GM18517 (cell line): ENCODE data around the gene FCRLB.
A peak's percentile ranks its signal among the peaks of the same experiment; 100 is the strongest.
"Not testable (repeated sequence)": the region's sequence is repeated elsewhere in the genome, so short reads cannot be mapped to it uniquely, and the experiment has no call there.

Experiments used
- ATAC-seq: cut with Tn5 transposase; IDR thresholded peaks from one replicate; pipeline ENCODE4 v1.9.1; 2021; ENCODE audit warnings: mild to moderate bottlenecking, moderate library complexity; ENCODE audit not compliant: unreplicated experiment

FCRLB gene

GRCh38 chr1:161720956-161721737 lies at the start of gene FCRLB:
Gene FCRLB (plus strand): TSS chr1:161721544. CDS start chr1:161722673, 1,129 bp downstream.
- ATAC-seq, result no peak

GRCh38 chr1:161673437-161673836 lies 47.9 kb upstream of the FCRLB start:
- not testable (repeated sequence) for ATAC-seq

DNA sequence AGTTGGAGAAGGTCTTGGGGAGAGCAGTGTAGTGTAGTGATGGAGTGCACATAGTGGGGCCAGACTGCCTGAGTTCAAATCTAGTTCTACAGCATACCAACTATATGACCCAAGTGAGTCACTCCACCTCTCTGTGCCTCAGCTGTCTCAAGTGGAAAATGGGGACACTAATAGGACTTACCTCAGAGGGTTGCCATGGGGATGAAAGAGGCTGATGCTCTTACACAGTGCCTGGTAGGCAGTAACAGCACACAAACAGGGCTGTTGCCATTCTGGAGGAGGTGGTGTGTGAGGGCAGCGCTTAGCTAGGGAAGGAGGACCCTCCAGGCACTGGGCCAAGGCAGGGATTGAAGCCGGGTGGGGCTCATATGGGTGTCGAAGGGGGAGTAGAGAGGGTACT lies 46.9 kb upstream of the FCRLB start:
- not testable (repeated sequence) for ATAC-seq

- ATAC-seq, result not testable (repeated sequence)
Observed at GRCh38 chr1:161674908-161675307, 46.4 kb upstream of the FCRLB start.

- ATAC-seq, result no peak
Observed at GRCh38 chr1:161676441-161676840, 44.9 kb upstream of the FCRLB start.

- no peak for ATAC-seq
Observed at GRCh38 chr1:161676958-161677689, 44.2 kb upstream of the FCRLB start.

DNA sequence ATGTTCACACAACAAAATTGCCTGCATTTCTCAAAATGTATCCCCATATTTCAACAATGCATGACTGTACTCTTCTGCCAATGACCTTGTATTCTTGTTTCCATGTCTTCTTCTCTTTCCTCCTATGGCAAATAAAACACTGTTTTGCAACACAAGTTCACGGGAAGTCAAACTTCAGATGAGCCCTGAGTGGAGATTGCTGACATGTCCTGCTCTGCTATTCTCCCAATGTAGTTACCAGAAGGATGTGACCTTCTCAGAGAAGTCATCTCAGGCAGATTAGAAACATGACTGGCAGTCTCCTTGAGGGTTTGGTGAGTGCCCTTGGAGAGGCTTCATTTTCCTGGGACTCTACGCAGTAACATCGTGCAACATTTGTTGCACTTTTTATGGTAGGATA lies 42.8 kb upstream of the FCRLB start:
- no peak for ATAC-seq

- no peak for ATAC-seq
Observed at GRCh38 chr1:161681879-161682278, 39.5 kb upstream of the FCRLB start.

DNA sequence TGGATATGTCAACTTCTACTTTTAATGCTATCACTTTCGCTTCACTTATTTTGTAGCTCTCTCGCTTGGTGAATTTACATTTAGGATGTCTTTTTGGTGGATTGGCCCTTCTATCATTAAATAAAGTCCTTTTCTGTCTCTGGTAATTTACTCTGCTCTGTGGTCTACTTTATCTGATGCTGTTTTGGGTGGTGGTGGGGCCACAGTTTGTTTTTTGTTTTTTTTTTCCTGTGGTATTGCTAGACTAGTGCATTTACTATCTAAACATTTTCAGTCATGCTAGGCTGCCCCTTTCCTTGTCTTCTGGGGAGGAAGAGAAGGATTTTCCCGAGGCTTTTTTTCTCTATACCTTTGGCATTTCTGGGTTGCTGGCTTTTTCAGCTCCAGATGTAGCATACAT lies 32.4 kb upstream of the FCRLB start:
- no peak for ATAC-seq

- no peak for ATAC-seq
Observed at GRCh38 chr1:161691846-161692245, 29.5 kb upstream of the FCRLB start.

- not testable (repeated sequence) for ATAC-seq
Observed at GRCh38 chr1:161693020-161693712, 28.2 kb upstream of the FCRLB start.

GRCh38 chr1:161698302-161698701 lies 23.0 kb upstream of the FCRLB start:
- ATAC-seq, result not testable (repeated sequence)

- no peak for ATAC-seq
Observed at GRCh38 chr1:161702250-161702649, 19.1 kb upstream of the FCRLB start.

DNA sequence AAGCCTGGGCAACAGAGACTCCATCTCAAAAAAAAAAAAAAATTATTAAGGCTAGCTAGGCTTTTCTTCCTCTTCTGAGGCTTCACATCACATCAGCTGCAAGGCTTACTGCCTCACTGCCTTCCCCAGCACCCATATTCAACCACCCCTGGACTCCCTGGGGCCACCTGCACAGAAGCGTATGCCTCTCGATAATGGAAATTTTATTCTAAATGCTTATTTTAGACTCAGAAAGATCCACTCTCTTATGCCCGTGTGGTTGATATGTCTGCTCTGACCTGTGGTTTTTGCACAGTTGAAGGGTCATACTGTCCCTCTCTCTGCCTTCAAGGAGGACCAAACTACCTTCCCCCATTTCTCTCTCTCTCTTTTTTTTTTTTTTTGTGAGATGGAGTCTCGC lies 15.8 kb upstream of the FCRLB start:
- peak; percentile 37 for ATAC-seq

GRCh38 chr1:161706113-161706481 lies 15.2 kb upstream of the FCRLB start:
- no peak for ATAC-seq

DNA sequence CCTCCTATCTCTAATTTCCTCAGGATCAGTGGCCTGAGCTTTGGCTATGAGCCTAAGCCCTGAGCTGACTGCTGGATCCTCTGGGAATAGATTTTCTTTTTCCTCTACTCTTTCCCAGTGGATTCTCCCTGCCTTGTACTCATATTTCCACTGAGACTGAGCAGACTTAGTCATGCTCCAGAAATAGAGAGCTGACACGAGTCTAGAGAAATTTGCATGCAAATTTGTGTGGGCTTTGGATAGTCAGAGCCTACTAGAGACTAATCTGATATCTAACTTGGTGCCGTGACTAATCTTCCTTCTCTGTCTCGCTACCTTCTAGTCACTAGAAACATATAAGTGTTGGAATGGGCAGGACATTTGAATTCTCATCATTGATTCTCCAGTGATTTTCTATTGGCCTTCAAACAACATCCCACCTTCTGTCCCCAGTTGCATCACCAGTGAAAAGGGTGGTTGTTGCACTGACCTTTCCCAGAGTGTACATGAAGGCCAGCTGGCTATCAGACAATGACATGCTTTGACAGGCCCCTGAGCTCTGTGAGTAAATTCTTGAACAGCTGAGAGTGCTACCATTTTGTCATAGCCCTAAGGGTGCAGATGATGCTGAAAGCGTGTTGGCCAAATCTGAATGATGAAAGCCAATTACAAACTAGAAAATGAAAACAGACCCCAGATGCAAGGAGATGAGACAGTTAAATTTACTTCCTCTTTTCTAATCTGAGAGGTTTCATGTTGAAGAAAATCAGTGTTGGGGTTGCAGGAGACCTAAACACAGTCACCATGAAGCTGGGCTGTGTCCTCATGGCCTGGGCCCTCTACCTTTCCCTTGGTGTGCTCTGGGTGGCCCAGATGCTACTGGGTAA lies 14.6 kb upstream of the FCRLB start, which contains the start of gene FCRLA:
Gene FCRLA (plus strand): TSS at position 748 of the 866 bp plus-strand sequence. CDS start 36 bp downstream, at position 784.
- ATAC-seq, result peak; percentile 72

DNA sequence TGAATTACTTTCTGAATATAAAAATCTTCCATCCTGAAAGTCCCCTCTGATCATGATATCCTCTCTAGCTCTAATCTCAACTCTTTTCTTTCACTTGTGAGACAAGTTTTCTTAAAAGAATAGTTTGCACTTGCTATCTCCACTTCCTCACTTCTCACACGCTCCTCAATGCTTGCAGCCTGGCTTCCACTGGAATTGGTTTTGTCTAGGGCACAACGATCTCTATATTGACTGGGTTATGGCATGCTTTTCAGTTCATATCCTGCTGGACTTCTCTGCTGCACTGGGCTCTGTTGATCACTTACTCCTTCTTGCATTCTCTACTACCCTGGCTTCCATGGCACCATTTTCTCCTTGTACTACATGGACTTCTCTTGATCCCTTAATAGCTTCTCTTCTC lies 13.8 kb upstream of the FCRLB start:
- ATAC-seq, result peak; percentile 2

GRCh38 chr1:161709373-161709772 lies 12.0 kb upstream of the FCRLB start:
- no peak for ATAC-seq

- ATAC-seq, result no peak
Observed at GRCh38 chr1:161710560-161710959, 10.8 kb upstream of the FCRLB start.

DNA sequence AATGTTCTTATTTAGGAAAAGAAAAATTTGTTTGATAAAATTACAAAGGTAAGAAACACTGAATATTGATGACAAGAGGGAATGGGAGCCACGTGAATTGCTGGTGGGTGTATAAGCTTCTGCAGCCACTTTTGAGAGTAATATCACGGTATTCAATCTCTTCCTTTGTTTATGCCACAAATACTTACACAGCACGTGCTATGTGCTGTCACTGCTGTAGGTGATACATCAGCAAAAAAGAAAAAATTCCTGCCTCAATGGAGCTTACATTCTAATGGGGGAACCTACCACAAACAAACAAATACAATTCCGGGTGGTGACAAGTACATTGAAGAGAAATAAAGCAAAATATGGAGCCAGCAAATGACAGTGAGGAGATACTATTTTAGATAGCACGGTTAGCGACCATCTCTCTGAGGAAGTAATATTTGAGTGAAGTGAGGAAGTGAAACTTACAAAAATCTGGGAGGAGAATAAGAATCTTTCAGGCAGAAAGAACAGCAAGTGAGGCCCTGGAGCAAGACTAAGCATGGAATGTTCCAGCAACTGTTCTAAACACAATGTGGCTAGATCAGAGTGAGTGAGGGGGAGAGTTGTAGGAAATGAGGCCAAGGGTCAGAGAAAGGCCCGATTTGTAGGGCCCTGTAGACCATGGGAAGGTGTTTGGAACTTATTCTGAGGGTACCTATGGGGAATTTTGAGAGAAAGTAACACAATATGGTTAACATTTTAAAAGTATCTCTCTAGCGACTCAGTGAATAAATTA lies 2.6 kb upstream of the FCRLB start:
- peak; percentile 58 for ATAC-seq
